Subcutaneous preadipocyte (primary cell): Measurements from ENCODE around the gene NEUROG1. TPM values are rescaled to one million over a fixed set of nuclear protein-coding genes. Genes with fewer than 3 reads are reported as not detected.

Source experiments
- total RNA-seq: library from RNA; depleted of rRNA; stranded (reverse); fragments of >200 nt; gene quantifications from 2 replicates; pipeline ENCODE4 v1.2.3, GENCODE V29; 2012

The NEUROG1 gene, protein sequence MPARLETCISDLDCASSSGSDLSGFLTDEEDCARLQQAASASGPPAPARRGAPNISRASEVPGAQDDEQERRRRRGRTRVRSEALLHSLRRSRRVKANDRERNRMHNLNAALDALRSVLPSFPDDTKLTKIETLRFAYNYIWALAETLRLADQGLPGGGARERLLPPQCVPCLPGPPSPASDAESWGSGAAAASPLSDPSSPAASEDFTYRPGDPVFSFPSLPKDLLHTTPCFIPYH
- total RNA-seq: not detected in 2 replicates

DNA sequence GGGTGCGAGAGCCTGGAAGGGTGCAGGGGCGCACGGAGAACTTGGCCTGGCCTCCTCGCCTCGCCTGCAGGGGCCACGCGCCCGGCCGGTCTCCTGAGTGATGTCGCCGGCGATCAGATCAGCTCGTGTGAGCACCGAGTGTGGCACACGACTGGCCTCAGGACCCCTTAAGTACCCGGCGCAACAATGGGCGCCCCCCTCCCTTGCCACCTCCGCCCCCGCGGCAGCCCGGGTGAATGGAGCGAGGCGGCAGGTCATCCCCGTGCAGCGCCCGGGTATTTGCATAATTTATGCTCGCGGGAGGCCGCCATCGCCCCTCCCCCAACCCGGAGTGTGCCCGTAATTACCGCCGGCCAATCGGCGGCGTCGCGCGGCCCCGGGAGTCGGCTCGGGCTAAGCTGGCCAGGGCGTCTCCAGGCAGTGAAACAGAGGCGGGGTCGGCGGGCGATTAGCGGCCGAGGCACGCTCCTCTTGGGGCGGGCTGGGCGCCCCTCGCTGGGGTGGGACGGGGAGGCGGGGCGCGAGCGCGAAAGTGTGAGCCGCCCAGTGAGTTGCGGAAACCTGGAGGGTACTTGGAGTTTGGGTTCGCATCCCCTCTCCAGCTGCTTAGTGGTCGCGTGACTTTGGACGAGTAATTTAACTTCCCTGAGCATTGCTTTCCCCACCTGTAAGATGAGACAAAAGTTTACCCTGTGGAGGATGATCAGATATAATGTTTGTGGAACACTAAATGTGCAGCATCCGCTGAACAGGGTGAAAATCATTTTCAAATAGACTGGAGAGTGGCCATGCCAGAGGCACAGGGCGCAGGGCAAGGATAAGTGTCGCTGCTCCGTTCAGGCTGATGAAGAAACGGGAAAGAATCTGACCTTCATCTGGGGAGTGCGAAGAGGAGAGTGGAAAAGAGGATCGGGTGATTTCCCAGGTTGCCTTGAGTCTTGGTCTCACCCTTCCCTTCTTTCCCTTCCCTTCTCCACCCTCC, at the start of gene NEUROG1:
NEUROG1 (minus strand) TSS at position 145 of the 982 bp plus-strand sequence. CDS start 274 bp downstream, outside the sequence.

DNA sequence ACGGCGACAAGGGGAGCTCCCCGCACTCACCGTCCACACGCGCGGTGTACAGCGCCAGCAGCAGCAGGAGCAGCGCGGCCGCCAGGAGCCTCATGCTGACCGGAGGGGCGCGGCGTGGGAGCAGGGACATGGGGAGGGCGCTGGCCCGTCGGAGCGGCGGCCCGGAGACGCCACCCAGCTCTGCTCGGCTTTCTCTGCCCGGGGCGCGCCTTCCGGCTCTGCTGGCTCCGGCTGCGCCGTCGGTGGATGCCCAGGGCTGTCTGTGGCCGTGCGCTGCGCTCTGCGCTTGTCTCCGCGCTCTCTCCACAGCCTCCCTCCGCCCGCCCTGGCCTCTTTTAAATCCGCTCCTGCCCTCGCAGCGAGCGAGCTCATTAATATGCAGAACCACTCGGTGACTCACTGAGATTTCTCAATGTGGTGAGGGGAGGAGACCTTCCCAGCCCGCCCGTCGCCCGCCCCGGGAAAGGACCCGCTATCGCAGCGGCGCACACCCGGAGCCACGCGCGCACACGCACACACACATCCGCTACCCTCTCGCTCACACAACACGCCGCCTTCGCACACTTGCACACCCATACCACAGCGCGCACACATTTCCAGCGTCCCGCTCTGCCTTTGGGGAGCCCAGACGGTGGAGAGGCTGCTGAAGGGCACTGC, 43.0 kb upstream of the NEUROG1 start, which contains the start of gene CXCL14:
CXCL14 (minus strand) TSS at position 307 of the 657 bp plus-strand sequence; CDS start at position 94, 213 bp downstream.

Other genes starting within 250 kb of the NEUROG1 start
- 137 and 162 TPM in 2 replicates for gene MACROH2A1, start 136.7 kb downstream of the NEUROG1 start, total RNA-seq
- not detected in 2 replicates for gene DCANP1, start 88.6 kb downstream of the NEUROG1 start, total RNA-seq
- not detected in 2 replicates for gene TIFAB, start 83.6 kb downstream of the NEUROG1 start, total RNA-seq
- gene CXCL14, start 43.0 kb upstream of the NEUROG1 start, total RNA-seq: under 0.01 and 0.37 TPM in 2 replicates